HCT116 (cell line): ENCODE results near the gene CABLES1. TPM values are rescaled to one million over a fixed set of nuclear protein-coding genes. Genes with fewer than 3 reads are reported as not detected.

Experiments
- ATAC-seq: fragments of 200-7000 bp; cut with Tn5 transposase; 2 replicates; pipeline ENCODE4 v1.9.1; 2020; ENCODE audit warnings: mild to moderate bottlenecking, moderate library complexity
- BruUV-seq: library from RNA; stranded (reverse); fragments of 400-500 nt; replicated peaks from 2 replicates; lab custom pipeline; 2021; lab: Mats Ljungman, UMichigan
- CTCF ChIA-PET: fragments of 300-600 bp; sonication (Branson Sonifier 250); formaldehyde crosslinking; loops from one replicate; lab custom pipeline; 2021; ENCODE audit warnings: antibody characterized with exemption; lab: Charles Lee
- POLR2A ChIA-PET: fragments of 300-600, 350-600 bp; sonication (Branson Sonifier 250); formaldehyde crosslinking; loops from one replicate; lab custom pipeline; 2021; ENCODE audit warnings: antibody characterized with exemption; lab: Charles Lee
- RAD21 ChIA-PET, 2 experiments: fragments of 300-600 bp; sonication (Branson Sonifier 250); formaldehyde crosslinking; loops; one replicate each; lab custom pipeline; 2023; ENCODE audit warnings: low total read pairs in 2 of 2; ENCODE audit not compliant: uncharacterized antibody in 2 of 2, unreplicated experiment in 2 of 2, low non-redundant PET in 1 of 2; lab: Charles Lee
- DNase-seq: peaks from one replicate; pipeline ENCODE4 v3.0.0-alpha.2; 2010; ENCODE audit warnings: low read depth, low spot score
- H2AFZ ChIP-seq: fragments of 200-600 bp; shearing (Covaris generic), sonication (generic); 2 replicates; pipeline ENCODE4 v1.6.1; 2017; ENCODE audit warnings: low read depth, mixed run types, mixed read lengths, antibody characterized with exemption, low read length; ENCODE audit not compliant: poor library complexity, severe bottlenecking
- H3K27ac ChIP-seq: 2 replicates; pipeline ENCODE4 v1.5.1; 2012; ENCODE audit warnings: low read depth, low read length
- H3K27me3 ChIP-seq: fragments of 200-600 bp; sonication (generic); 2 replicates; pipeline ENCODE4 v1.6.1; 2016; ENCODE audit warnings: mixed run types, low read length, mixed read lengths; ENCODE audit not compliant: insufficient read depth
- H3K36me3 ChIP-seq, 2 experiments: fragments of 200-500 bp in 1 of 2; fragments of 200-600 bp in 1 of 2; sonication (Bioruptor generic) in 1 of 2; sonication (generic) in 1 of 2; 2 replicates each; pipeline versions ENCODE4 v1.5.1 to v1.6.1; 2014 to 2016; ENCODE audit warnings: low read length in 2 of 2, inconsistent platforms in 1 of 2, mixed read lengths in 1 of 2, mixed run types in 1 of 2; ENCODE audit not compliant: insufficient read depth in 2 of 2, control insufficient read depth in 1 of 2
- H3K4me1 ChIP-seq, 2 experiments: fragments of 200-600 bp in 1 of 2; sonication (generic) in 1 of 2; 2 replicates each; pipeline versions ENCODE4 v1.5.1 to v1.6.1; 2012 to 2017; ENCODE audit warnings: low read length in 2 of 2, inconsistent platforms in 1 of 2, mild to moderate bottlenecking in 1 of 2, mixed read lengths in 1 of 2, mixed run types in 1 of 2, moderate library complexity in 1 of 2; ENCODE audit not compliant: insufficient read depth in 2 of 2, control insufficient read depth in 1 of 2
- H3K4me2 ChIP-seq: fragments of 200-600 bp; sonication (generic); 2 replicates; pipeline ENCODE4 v1.6.1; 2017; ENCODE audit warnings: mixed run types, low read length, mixed read lengths
- H3K4me3 ChIP-seq, 2 experiments: fragments of 200-600 bp in 1 of 2; sonication (generic) in 1 of 2; replicated peaks in 1 of 2; 2 replicates each; pipeline ENCODE4 v1.5.1; 2011 to 2016; ENCODE audit warnings: low read length in 2 of 2, control low read depth in 1 of 2, low read depth in 1 of 2, mild to moderate bottlenecking in 1 of 2, mixed read lengths in 1 of 2, mixed run types in 1 of 2
- H3K79me2 ChIP-seq: fragments of 200-600 bp; sonication (generic); 2 replicates; pipeline ENCODE4 v1.6.1; 2017; ENCODE audit warnings: mild to moderate bottlenecking, mixed run types, low read length, moderate library complexity, mixed read lengths; ENCODE audit not compliant: insufficient read depth
- H3K9ac ChIP-seq: fragments of 200-600 bp; sonication (generic); 2 replicates; pipeline ENCODE4 v1.6.1; 2016; ENCODE audit warnings: low read length, mixed read lengths
- H3K9me2 ChIP-seq: fragments of 200-600 bp; sonication (generic), shearing (Covaris generic); 2 replicates; pipeline ENCODE4 v1.6.1; 2017; ENCODE audit warnings: mixed run types, mild to moderate bottlenecking, moderate library complexity; ENCODE audit not compliant: insufficient read depth
- H3K9me3 ChIP-seq, 2 experiments: fragments of 200-500 bp in 1 of 2; fragments of 200-600 bp in 1 of 2; sonication (Bioruptor generic) in 1 of 2; sonication (generic) in 1 of 2; 2 replicates each; pipeline ENCODE4 v1.6.1; 2014 to 2017; ENCODE audit warnings: low read length in 2 of 2, mixed read lengths in 2 of 2, inconsistent platforms in 1 of 2, low read depth in 1 of 2, mild to moderate bottlenecking in 1 of 2, mixed run types in 1 of 2, moderate library complexity in 1 of 2; ENCODE audit not compliant: control insufficient read depth in 1 of 2, insufficient read depth in 1 of 2
- H4K20me1 ChIP-seq: fragments of 200-600 bp; sonication (generic), shearing (Covaris generic); 2 replicates; pipeline ENCODE4 v1.6.1; 2017; ENCODE audit warnings: mixed run types, mild to moderate bottlenecking, moderate library complexity; ENCODE audit not compliant: insufficient read depth
- CTCF ChIP-seq, 3 experiments: fragments of 200-600 bp in 1 of 3; sonication (generic) in 1 of 3; IDR thresholded peaks in 2 of 3; conservative IDR thresholded peaks in 1 of 3; 2 replicates each; pipeline ENCODE4 v1.5.1; 2012 to 2017; ENCODE audit warnings: low read depth in 2 of 3, low read length in 2 of 3, antibody characterized with exemption in 1 of 3, borderline replicate concordance in 1 of 3, control low read depth in 1 of 3, mild to moderate bottlenecking in 1 of 3, mixed read lengths in 1 of 3, mixed run types in 1 of 3, moderate library complexity in 1 of 3; ENCODE audit not compliant: insufficient read depth in 1 of 3
- EZH2 ChIP-seq: fragments of 200-600 bp; sonication (generic); IDR thresholded peaks from 2 replicates; pipeline ENCODE4 v1.6.1; 2017; ENCODE audit warnings: antibody characterized with exemption, mixed run types
- JUND ChIP-seq: IDR thresholded peaks from 2 replicates; pipeline ENCODE4 v1.6.1; 2012
- POLR2A ChIP-seq: IDR thresholded peaks from 2 replicates; pipeline ENCODE4 v1.7.0; 2011; ENCODE audit warnings: borderline replicate concordance; ENCODE audit not compliant: insufficient read depth, insufficient read length; ENCODE audit errors: extremely low read depth
- POLR2AphosphoS5 ChIP-seq: IDR thresholded peaks from 2 replicates; pipeline ENCODE4 v1.6.1; 2011; ENCODE audit warnings: mild to moderate bottlenecking, low read depth, low read length, moderate library complexity
- RAD21 ChIP-seq: IDR thresholded peaks from 2 replicates; pipeline ENCODE4 v1.6.1; 2012; ENCODE audit warnings: low read depth, mild to moderate bottlenecking
- REST ChIP-seq: IDR thresholded peaks from 2 replicates; pipeline ENCODE4 v1.6.1; 2012; ENCODE audit warnings: low read depth
- SIN3A ChIP-seq: IDR thresholded peaks from 2 replicates; pipeline ENCODE4 v1.6.1; 2012; ENCODE audit warnings: low read depth
- SRF ChIP-seq: IDR thresholded peaks from 2 replicates; pipeline ENCODE4 v1.6.1; 2012; ENCODE audit warnings: low read depth
- TCF7L2 ChIP-seq: IDR thresholded peaks from 2 replicates; pipeline ENCODE4 v1.7.0; 2011; ENCODE audit warnings: borderline replicate concordance, inconsistent platforms; ENCODE audit not compliant: insufficient read depth, insufficient read length; ENCODE audit errors: extremely low read depth
- YY1 ChIP-seq: IDR thresholded peaks from 2 replicates; pipeline ENCODE4 v1.6.1; 2011; ENCODE audit warnings: low read length, low read depth, moderate library complexity, mild to moderate bottlenecking; ENCODE audit not compliant: insufficient replicate concordance; ENCODE audit errors: extremely low read depth
- intact Hi-C: fragments of 100-400 bp; cut with micrococcal nuclease; formaldehyde crosslinking; loops from 2 replicates; pipeline ENCODE4 v1.10.0; 2022
- total RNA-seq: library from RNA; stranded (reverse); gene quantifications from one replicate; pipeline ENCODE4 v1.2.1, GENCODE V29; 2021; ENCODE audit not compliant: unreplicated experiment

The CABLES1 gene
- total RNA-seq, 1 experiment from 2014 or later = 7.7 TPM

GRCh38 chr18:23274638-23275482 is 139.6 kb downstream of the CABLES1 start:
- Histone ChIP-seq H3K4me2 (no peak overlapping the region), H3K27ac (no peak overlapping the region), H4K20me1 (no peaks in the 10 kb centered on the region), H3K27me3 (no peaks in the 10 kb centered on the region), H3K36me3 (no peaks in the 10 kb centered on the region), H2AFZ (no peak overlapping the region), H3K4me1 (peaks cover 0 to 5% of the 10 kb centered on the region in 2 experiments; a peak in 1 of 4 replicates), H3K9ac (no peak overlapping the region), H3K79me2 (no peaks in the 10 kb centered on the region), H3K9me2 (no peaks in the 10 kb centered on the region), H3K9me3 (peaks cover 3 to 9% of the 10 kb centered on the region in 2 experiments; a peak in 2 of 4 replicates), H3K4me3 (no peak overlapping the region)
- DNase-seq (no peak), ATAC-seq (no peak)
- ChIA-PET POLR2A (no interaction called here), CTCF (no interaction called here), RAD21 (no interaction called here)
- intact Hi-C loops = no loop called here
- TF ChIP-seq YY1 (no peak), POLR2AphosphoS5 (no peak), TCF7L2 (no peak), JUND (no peak)
- BruUV-seq = no TSS peak

- Histone ChIP-seq H3K27me3 (no peaks in the 10 kb centered on the region), H3K9ac (no peak overlapping the region), H3K9me3 (peaks cover 0 to 9% of the 10 kb centered on the region in 2 experiments; a peak in 1 of 4 replicates), H3K36me3 (no peaks in the 10 kb centered on the region), H4K20me1 (no peaks in the 10 kb centered on the region), H3K27ac (no peak overlapping the region), H3K4me2 (no peak overlapping the region), H3K4me1 (peaks cover 3 to 19% of the 10 kb centered on the region in 2 experiments), H2AFZ (no peak overlapping the region), H3K79me2 (no peaks in the 10 kb centered on the region), H3K4me3 (no peak overlapping the region), H3K9me2 (no peaks in the 10 kb centered on the region)
- no peak for ATAC-seq
- ChIA-PET CTCF (no interaction called here), RAD21 (no interaction called here), POLR2A (no interaction called here)
- DNase-seq = no peak
- BruUV-seq = no TSS peak
- intact Hi-C loops = no loop called here
- TF ChIP-seq POLR2A (no peak), TCF7L2 (no peak), CTCF (IDR thresholded peaks at IDR 0.05 in 2 of 3, conservative IDR thresholded peaks at IDR 0.05 in 1 of 3; ENCODE audit: borderline replicate concordance in 1 of 3, insufficient read depth in 1 of 3, low read depth in 2 of 3, low read length in 2 of 3) (no peak), SRF (no peak), REST (no peak), RAD21 (no peak), SIN3A (no peak), EZH2 (no peak)
Measured at GRCh38 chr18:23276451-23276850, 141.2 kb downstream of the CABLES1 start.
